GM21576 (cell line): Measurements from ENCODE around the gene RLN3.
A peak's percentile ranks its signal among the peaks of the same experiment; 100 is the strongest.

Source experiments
- ATAC-seq: cut with Tn5 transposase; IDR thresholded peaks from one replicate; pipeline ENCODE4 v1.9.1; 2021; ENCODE audit warnings: mild to moderate bottlenecking, moderate library complexity; ENCODE audit not compliant: unreplicated experiment

Gene RLN3

DNA sequence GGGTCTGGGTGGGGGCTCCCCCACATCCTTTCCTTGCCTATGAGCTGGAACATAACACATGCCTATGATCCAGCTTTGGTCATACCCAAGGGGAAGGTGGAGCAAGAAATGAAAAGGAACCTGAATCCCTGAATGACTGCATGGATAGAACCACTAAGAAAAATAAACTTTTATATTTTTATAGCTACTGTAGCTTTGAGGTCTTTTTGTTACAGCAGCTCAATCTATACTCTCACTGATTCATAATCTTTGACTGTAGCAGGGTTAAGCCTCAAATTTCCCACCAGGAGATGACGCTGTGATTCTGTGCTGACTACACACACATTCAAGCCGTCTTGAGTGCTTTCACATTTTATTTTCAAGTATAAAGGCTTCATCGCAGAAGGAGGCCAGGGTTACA lies 25.1 kb downstream of the RLN3 start:
- ATAC-seq = no peak

GRCh38 chr19:14053500-14053899 lies 25.6 kb downstream of the RLN3 start:
- no peak for ATAC-seq

- ATAC-seq = no peak
Measured at GRCh38 chr19:14054099-14054498, 26.2 kb downstream of the RLN3 start.

DNA sequence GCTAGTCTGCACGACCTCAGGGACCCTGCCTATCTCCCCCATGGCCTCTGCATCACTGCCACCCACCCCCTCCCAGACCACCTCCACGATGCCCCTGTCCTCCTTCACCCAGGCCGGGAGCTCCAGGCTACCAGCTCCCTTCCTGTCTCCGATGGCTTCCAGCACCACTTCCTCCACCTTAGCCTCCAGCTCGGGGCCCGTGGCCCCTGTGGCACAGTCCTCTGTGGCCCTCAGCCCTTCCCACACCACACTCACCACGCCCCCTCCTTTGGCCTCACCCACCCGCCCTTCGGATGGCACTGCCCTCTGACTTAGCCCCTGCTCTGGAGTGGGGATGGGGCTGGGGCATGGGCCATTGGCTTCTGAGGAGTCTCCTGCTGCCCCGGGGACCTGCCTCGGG lies 26.8 kb downstream of the RLN3 start:
- ATAC-seq = no peak

GRCh38 chr19:14055396-14055795 lies 27.4 kb downstream of the RLN3 start:
- no peak for ATAC-seq

DNA sequence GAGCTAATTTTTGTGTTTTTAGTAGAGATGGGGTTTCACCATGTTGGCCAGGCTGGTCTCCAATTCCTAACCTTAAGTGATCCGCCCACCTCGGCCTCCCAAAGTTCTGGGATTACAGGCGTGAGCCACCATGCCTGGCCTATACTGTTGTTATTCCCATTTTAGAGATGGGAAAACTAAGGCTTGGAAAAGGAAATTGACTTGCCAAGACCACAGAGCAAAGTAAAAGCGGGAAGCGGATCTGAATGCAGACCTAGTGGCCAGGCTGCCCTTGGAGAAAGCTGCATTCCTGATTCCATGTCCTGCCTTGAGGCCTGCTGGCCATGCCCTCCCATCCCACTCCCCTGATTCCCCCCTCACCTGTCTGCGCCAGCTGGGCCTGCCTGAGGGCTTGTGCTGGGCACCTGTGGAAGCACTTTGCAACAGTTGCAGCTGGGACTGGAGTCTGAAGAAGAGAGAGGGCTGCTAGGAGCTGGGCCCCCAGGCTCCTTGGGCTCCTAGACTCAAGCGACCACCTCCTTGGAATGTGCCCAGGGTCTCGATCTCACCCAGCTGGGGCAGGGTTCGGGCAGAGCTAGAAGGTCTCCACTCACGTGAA lies 28.2 kb downstream of the RLN3 start:
- no peak for ATAC-seq

- no peak for ATAC-seq
Measured at GRCh38 chr19:14056741-14057356, 28.9 kb downstream of the RLN3 start.

DNA sequence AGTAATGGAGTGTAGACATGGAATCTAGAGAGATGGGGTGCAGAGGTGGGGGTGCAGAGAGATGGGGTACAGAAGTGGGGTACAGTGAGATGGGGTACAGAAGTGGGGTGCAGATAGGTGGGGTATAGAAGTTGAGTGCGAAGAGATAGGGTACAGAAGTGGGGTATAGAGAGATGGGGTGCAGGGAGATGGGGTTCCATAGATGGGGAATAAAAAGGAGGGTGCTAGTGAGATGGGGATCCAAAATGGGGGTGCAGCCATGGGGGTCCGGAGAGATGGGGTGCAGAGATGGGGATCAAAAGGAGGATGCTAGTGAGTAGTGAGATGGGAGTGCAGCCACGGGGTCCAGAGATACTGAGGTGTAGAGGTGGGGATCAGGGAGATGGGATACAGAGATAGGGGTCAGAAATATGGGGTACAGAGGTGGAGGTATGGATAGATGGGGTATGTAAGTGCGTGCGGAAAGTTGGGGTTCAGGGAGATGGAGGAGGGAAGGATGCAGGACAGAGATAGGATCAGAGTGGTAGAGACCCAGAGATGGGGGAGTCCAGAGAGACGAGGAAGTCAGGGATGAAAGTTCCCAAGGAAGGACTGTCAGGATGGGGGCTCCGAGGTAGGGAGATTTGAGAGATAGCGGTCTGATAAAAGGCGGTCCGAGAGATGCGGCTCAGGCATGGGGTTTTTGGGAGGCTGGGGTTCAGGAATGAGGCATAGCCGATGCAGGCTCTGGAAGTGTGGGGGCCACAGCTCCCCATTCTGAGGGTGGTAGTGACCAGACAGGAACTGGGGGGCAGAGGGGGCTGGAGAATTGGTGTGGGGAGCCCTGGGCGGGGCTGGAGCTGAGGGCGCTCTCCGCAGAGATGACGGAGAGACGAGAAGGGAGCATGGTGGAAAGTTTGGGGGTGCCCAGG lies 30.5 kb downstream of the RLN3 start:
- no peak for ATAC-seq

DNA sequence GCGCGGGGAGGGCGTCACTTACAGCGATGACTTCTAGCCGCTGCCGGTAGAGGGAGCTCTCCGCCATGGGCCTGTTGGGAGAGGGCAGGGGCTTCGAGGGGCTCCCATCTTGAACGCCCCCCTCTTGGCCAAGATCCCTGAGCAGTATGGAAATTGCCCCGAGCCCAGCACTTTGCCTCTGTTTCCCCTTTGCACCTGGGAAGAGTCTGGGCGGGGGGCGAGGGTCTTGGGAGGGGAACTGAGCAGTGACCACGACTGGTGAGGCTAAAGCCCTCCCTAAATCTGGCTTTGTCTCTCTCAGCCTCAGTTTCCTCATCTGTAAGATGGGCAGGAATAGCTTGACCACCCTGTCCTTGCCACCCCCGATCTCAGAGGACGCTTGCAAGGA lies 31.1 kb downstream of the RLN3 start:
- ATAC-seq = no peak

GRCh38 chr19:14059652-14060155 lies 31.8 kb downstream of the RLN3 start:
- no peak for ATAC-seq

- no peak for ATAC-seq
Measured at GRCh38 chr19:14061081-14061749, 33.3 kb downstream of the RLN3 start.

GRCh38 chr19:14061751-14062557 lies 34.0 kb downstream of the RLN3 start, which contains the start of gene PALM3:
Gene PALM3 (minus strand): TSS chr19:14062076. CDS start chr19:14061980, 96 bp downstream.
- no peak for ATAC-seq

GRCh38 chr19:14062558-14062855 lies 34.6 kb downstream of the RLN3 start:
- ATAC-seq = no peak

GRCh38 chr19:14063105-14063504 lies 35.2 kb downstream of the RLN3 start:
- ATAC-seq = no peak

DNA sequence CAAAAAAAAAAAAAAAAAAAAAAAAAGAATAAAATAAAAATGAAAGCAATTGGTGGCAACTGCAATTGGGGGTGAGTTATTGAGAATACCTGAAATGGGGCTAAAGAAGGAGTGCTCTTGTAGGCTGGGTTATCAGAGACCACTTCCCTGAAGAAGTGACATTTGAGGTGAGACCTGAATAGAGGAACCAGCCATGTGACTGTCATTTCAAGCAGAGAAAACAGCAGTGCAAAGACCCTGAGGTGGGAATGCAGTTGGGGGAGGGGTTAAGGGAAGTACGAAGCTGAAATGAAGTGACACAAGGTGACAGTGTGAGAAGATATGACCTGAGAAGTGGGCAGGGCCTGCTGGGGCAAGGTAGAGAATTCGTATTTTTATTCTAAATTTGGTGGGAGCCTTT lies 38.2 kb downstream of the RLN3 start:
- no peak for ATAC-seq

GRCh38 chr19:14070268-14071050 lies 42.5 kb downstream of the RLN3 start:
- ATAC-seq = no peak

DNA sequence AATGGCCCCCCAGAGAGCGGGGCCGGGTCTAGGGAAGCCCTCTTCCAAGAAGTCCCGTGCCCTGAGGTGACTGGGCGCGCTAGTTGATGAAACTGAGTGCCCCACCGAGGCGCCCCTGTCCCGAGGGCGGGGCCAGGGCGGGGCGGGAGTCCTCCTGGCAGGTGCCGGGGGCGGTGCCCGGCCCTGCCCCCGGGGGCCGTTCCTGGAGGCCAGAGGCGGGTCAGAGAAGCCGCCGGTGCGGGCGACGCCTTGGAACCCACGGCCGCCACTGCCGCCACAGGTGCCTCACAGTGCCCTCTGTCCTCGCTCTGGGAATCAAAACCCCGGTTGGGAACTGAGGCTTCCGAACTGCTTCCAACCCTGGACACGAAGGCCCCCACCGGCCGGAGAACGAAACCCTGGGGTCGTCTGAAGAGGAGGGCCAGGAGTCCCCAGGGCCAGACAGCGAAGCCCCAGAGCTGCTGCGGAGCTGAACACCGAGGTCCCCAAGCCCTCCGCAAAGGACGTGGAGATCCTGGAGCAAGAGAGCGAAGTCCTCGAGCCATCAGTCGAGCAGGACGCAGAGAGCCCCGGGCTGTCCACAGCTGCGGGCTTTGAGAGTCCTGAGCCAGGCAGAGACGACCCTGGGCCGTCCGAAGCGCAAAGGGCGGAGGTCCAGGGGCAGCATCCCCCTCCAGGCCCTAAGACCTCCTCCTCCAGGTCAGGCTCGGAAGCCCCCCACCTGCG lies 44.8 kb downstream of the RLN3 start, which contains the start of gene MISP3:
Gene MISP3 (plus strand): TSS at position 252 of the 726 bp plus-strand sequence. CDS start 524 bp downstream, outside the sequence.
- peak; percentile 14 for ATAC-seq

- ATAC-seq = peak; percentile 45
Measured at GRCh38 chr19:14073261-14073924, 45.4 kb downstream of the RLN3 start.
